ENCODE data around the gene MYLK. TPM values are rescaled to one million over a fixed set of nuclear protein-coding genes. Genes with fewer than 3 reads are reported as not detected.

The MYLK gene
- total RNA-seq, 1 donor, result 27.1 TPM

- Histone ChIP-seq H3K27me3 (ENCODE audit: insufficient read depth, low read length) (no peaks in the 10 kb centered on the region), H3K9me3 (ENCODE audit: low read depth, low read length) (no peaks in the 10 kb centered on the region), H3K4me1 (ENCODE audit: insufficient read depth, low read length) (no peaks in the 10 kb centered on the region), H3K4me3 (ENCODE audit: low read length) (no peak overlapping the region)
These were observed 64.2 kb downstream of the MYLK start for GRCh38 chr3:123819949-123820348.

GRCh38 chr3:123818921-123819429, 65.2 kb downstream of the MYLK start:
- no peak overlapping the region for H3K4me3 ChIP-seq (ENCODE audit: low read length)
- H3K27me3 ChIP-seq (ENCODE audit: insufficient read depth, low read length), result no peaks in the 10 kb centered on the region
- no peaks in the 10 kb centered on the region for H3K4me1 ChIP-seq (ENCODE audit: insufficient read depth, low read length)
- H3K9me3 ChIP-seq (ENCODE audit: low read depth, low read length), result no peaks in the 10 kb centered on the region

- H3K9me3 ChIP-seq (ENCODE audit: low read depth, low read length), result no peaks in the 10 kb centered on the region
- no peaks in the 10 kb centered on the region for H3K4me1 ChIP-seq (ENCODE audit: insufficient read depth, low read length)
- no peak overlapping the region for H3K4me3 ChIP-seq (ENCODE audit: low read length)
- no peaks in the 10 kb centered on the region for H3K27me3 ChIP-seq (ENCODE audit: insufficient read depth, low read length)
These were observed 65.7 kb downstream of the MYLK start for GRCh38 chr3:123818324-123818920.

- Histone ChIP-seq H3K27me3 (ENCODE audit: insufficient read depth, low read length) (no peaks in the 10 kb centered on the region), H3K4me1 (ENCODE audit: insufficient read depth, low read length) (no peaks in the 10 kb centered on the region), H3K9me3 (ENCODE audit: low read depth, low read length) (no peaks in the 10 kb centered on the region), H3K4me3 (ENCODE audit: low read length) (no peak overlapping the region)
These were observed 66.7 kb downstream of the MYLK start for GRCh38 chr3:123817413-123817812.

GRCh38 chr3:123816673-123817207, 67.4 kb downstream of the MYLK start:
- no peaks in the 10 kb centered on the region for H3K4me1 ChIP-seq (ENCODE audit: insufficient read depth, low read length)
- no peaks in the 10 kb centered on the region for H3K9me3 ChIP-seq (ENCODE audit: low read depth, low read length)
- H3K27me3 ChIP-seq (ENCODE audit: insufficient read depth, low read length), result no peaks in the 10 kb centered on the region
- H3K4me3 ChIP-seq (ENCODE audit: low read length), result no peak overlapping the region

- Histone ChIP-seq H3K4me3 (ENCODE audit: low read length) (no peak overlapping the region), H3K4me1 (ENCODE audit: insufficient read depth, low read length) (no peaks in the 10 kb centered on the region), H3K27me3 (ENCODE audit: insufficient read depth, low read length) (no peaks in the 10 kb centered on the region), H3K9me3 (ENCODE audit: low read depth, low read length) (no peaks in the 10 kb centered on the region)
These were observed 68.2 kb downstream of the MYLK start for GRCh38 chr3:123815981-123816380.

- H3K9me3 ChIP-seq (ENCODE audit: low read depth, low read length), result no peaks in the 10 kb centered on the region
These were observed 70.3 kb downstream of the MYLK start for GRCh38 chr3:123813876-123814275.

GRCh38 chr3:123809597-123809996, 74.5 kb downstream of the MYLK start:
- Histone ChIP-seq H3K4me1 (ENCODE audit: insufficient read depth, low read length) (no peaks in the 10 kb centered on the region), H3K4me3 (ENCODE audit: low read length) (no peak overlapping the region), H3K27me3 (ENCODE audit: insufficient read depth, low read length) (no peaks in the 10 kb centered on the region)

More at GRCh38 chr3:123813876-123814275, 70.3 kb downstream of the MYLK start:
- Histone ChIP-seq H3K4me3 (ENCODE audit: low read length) (no peak overlapping the region), H3K27me3 (ENCODE audit: insufficient read depth, low read length) (no peaks in the 10 kb centered on the region), H3K4me1 (ENCODE audit: insufficient read depth, low read length) (no peaks in the 10 kb centered on the region)

GRCh38 chr3:123808812-123809211, 75.3 kb downstream of the MYLK start:
- Histone ChIP-seq H3K4me1 (ENCODE audit: insufficient read depth, low read length) (no peaks in the 10 kb centered on the region), H3K4me3 (ENCODE audit: low read length) (no peak overlapping the region), H3K9me3 (ENCODE audit: low read depth, low read length) (no peaks in the 10 kb centered on the region), H3K27me3 (ENCODE audit: insufficient read depth, low read length) (no peaks in the 10 kb centered on the region)

More at GRCh38 chr3:123809597-123809996, 74.5 kb downstream of the MYLK start:
- H3K9me3 ChIP-seq (ENCODE audit: low read depth, low read length), result no peaks in the 10 kb centered on the region

- Histone ChIP-seq H3K27me3 (ENCODE audit: insufficient read depth, low read length) (no peaks in the 10 kb centered on the region), H3K4me1 (ENCODE audit: insufficient read depth, low read length) (no peaks in the 10 kb centered on the region), H3K9me3 (ENCODE audit: low read depth, low read length) (no peaks in the 10 kb centered on the region), H3K4me3 (ENCODE audit: low read length) (no peak overlapping the region)
These were observed 76.3 kb downstream of the MYLK start for GRCh38 chr3:123807820-123808219.

- H3K4me1 ChIP-seq (ENCODE audit: insufficient read depth, low read length), result no peaks in the 10 kb centered on the region
- no peak overlapping the region for H3K4me3 ChIP-seq (ENCODE audit: low read length)
- H3K27me3 ChIP-seq (ENCODE audit: insufficient read depth, low read length), result no peaks in the 10 kb centered on the region
- H3K9me3 ChIP-seq (ENCODE audit: low read depth, low read length), result no peaks in the 10 kb centered on the region
These were observed 78.6 kb downstream of the MYLK start for GRCh38 chr3:123805504-123805903.

- Histone ChIP-seq H3K27me3 (ENCODE audit: insufficient read depth, low read length) (no peaks in the 10 kb centered on the region), H3K4me3 (ENCODE audit: low read length) (no peak overlapping the region), H3K4me1 (ENCODE audit: insufficient read depth, low read length) (no peaks in the 10 kb centered on the region), H3K9me3 (ENCODE audit: low read depth, low read length) (no peaks in the 10 kb centered on the region)
These were observed 79.0 kb downstream of the MYLK start for GRCh38 chr3:123805101-123805500.

- Histone ChIP-seq H3K27me3 (ENCODE audit: insufficient read depth, low read length) (no peaks in the 10 kb centered on the region), H3K9me3 (ENCODE audit: low read depth, low read length) (no peaks in the 10 kb centered on the region), H3K4me3 (ENCODE audit: low read length) (no peak overlapping the region), H3K4me1 (ENCODE audit: insufficient read depth, low read length) (no peaks in the 10 kb centered on the region)
These were observed 79.5 kb downstream of the MYLK start for GRCh38 chr3:123804676-123805075.

- Histone ChIP-seq H3K27me3 (ENCODE audit: insufficient read depth, low read length) (no peaks in the 10 kb centered on the region), H3K4me3 (ENCODE audit: low read length) (no peak overlapping the region), H3K4me1 (ENCODE audit: insufficient read depth, low read length) (no peaks in the 10 kb centered on the region), H3K9me3 (ENCODE audit: low read depth, low read length) (no peaks in the 10 kb centered on the region)
These were observed 80.6 kb downstream of the MYLK start for GRCh38 chr3:123803521-123803920.

- H3K27me3 ChIP-seq (ENCODE audit: insufficient read depth, low read length), result no peaks in the 10 kb centered on the region
- no peaks in the 10 kb centered on the region for H3K9me3 ChIP-seq (ENCODE audit: low read depth, low read length)
- H3K4me3 ChIP-seq (ENCODE audit: low read length), result no peak overlapping the region
- H3K4me1 ChIP-seq (ENCODE audit: insufficient read depth, low read length), result no peaks in the 10 kb centered on the region
These were observed 82.0 kb downstream of the MYLK start for GRCh38 chr3:123802007-123802625.

GRCh38 chr3:123801474-123801873, 82.7 kb downstream of the MYLK start:
- H3K4me3 ChIP-seq (ENCODE audit: low read length), result no peak overlapping the region
- no peaks in the 10 kb centered on the region for H3K4me1 ChIP-seq (ENCODE audit: insufficient read depth, low read length)
- H3K9me3 ChIP-seq (ENCODE audit: low read depth, low read length), result no peaks in the 10 kb centered on the region
- H3K27me3 ChIP-seq (ENCODE audit: insufficient read depth, low read length), result no peaks in the 10 kb centered on the region

Measured in mononuclear cell (primary cell).